ENCODE measurements around the gene AKT1. TPM values are rescaled to one million over a fixed set of nuclear protein-coding genes. Genes with fewer than 3 reads are reported as not detected.

Gene AKT1
- total and polyA plus RNA-seq, 12 donors: 66.4 to 300 (median 195) TPM

GRCh38 chr14:104779776-104780512 lies 15.6 kb downstream of the AKT1 start:
- Histone ChIP-seq H3K9me3 (replicated peaks in 1 of 3) (no peaks in the 10 kb centered on the region), H3K27me3 (no peaks in the 10 kb centered on the region), H3K4me3 (no peak overlapping the region), H3K4me1 (replicated peaks in 1 of 2) (peaks cover 0 to 4% of the 10 kb centered on the region in 2 donors), H3K27ac (no peak overlapping the region), H3K36me3 (replicated peaks in 1 of 2) (peaks cover 0 to 30% of the 10 kb centered on the region in 2 donors)
- no peak for DNase-seq
- intact Hi-C loops (cut with DNase I): no loop called here
- TF ChIP-seq CTCF (IDR thresholded peaks at IDR 0.05) (no peak), POLR2A (IDR thresholded peaks at IDR 0.05) (no peak)
- 88 to 93% (median 90%) methylated on average over 19 to 32 of the region's 32 CpGs for WGBS, 4 donors

- no peaks in the 10 kb centered on the region for H3K27me3 ChIP-seq
Measured at GRCh38 chr14:104778694-104779331, 16.7 kb downstream of the AKT1 start.

GRCh38 chr14:104777808-104778249 lies 17.7 kb downstream of the AKT1 start:
- intact Hi-C loops (cut with DNase I): no loop called here
- TF ChIP-seq POLR2A (IDR thresholded peaks at IDR 0.05) (no peak), CTCF (IDR thresholded peaks at IDR 0.05) (no peak)
- no peak for DNase-seq
- Histone ChIP-seq H3K4me1 (replicated peaks in 1 of 2) (no peaks in the 10 kb centered on the region), H3K27ac (peak overlapping the region in 1 of 5 donors; percentile 34), H3K27me3 (no peaks in the 10 kb centered on the region), H3K36me3 (replicated peaks in 1 of 2) (peaks cover 0 to 48% of the 10 kb centered on the region in 2 donors), H3K9me3 (replicated peaks in 1 of 3) (no peaks in the 10 kb centered on the region), H3K4me3 (no peak overlapping the region)
- WGBS, 4 donors: 82 to 86% (median 83%) methylated on average over 6 to 15 of the region's 15 CpGs

More at GRCh38 chr14:104778694-104779331, 16.7 kb downstream of the AKT1 start:
- H3K36me3 ChIP-seq (replicated peaks in 1 of 2): peaks cover 0 to 38% of the 10 kb centered on the region in 2 donors
- H3K4me3 ChIP-seq: no peak overlapping the region
- no peak overlapping the region for H3K27ac ChIP-seq
- H3K4me1 ChIP-seq (replicated peaks in 1 of 2): no peaks in the 10 kb centered on the region
- 85 to 91% (median 90%) methylated on average over 8 to 15 of the region's 15 CpGs for WGBS, 4 donors
- DNase-seq: no peak
- TF ChIP-seq CTCF (IDR thresholded peaks at IDR 0.05): no peak
- TF ChIP-seq POLR2A (IDR thresholded peaks at IDR 0.05): no peak
- no peaks in the 10 kb centered on the region for H3K9me3 ChIP-seq (replicated peaks in 1 of 3)
- intact Hi-C loops (cut with DNase I): no loop called here

- WGBS, 4 donors: 84 to 94% (median 85%) methylated on average over 11 to 16 of the region's 16 CpGs
- H3K36me3 ChIP-seq (replicated peaks in 1 of 2): peaks cover 0 to 54% of the 10 kb centered on the region in 2 donors
- intact Hi-C loops (cut with DNase I): no loop called here
Measured at GRCh38 chr14:104776961-104777807, 18.4 kb downstream of the AKT1 start.

More at GRCh38 chr14:104776961-104777807, 18.4 kb downstream of the AKT1 start:
- no peaks in the 10 kb centered on the region for H3K4me1 ChIP-seq (replicated peaks in 1 of 2)
- no peaks in the 10 kb centered on the region for H3K9me3 ChIP-seq (replicated peaks in 1 of 3)
- no peak overlapping the region for H3K27ac ChIP-seq
- no peak overlapping the region for H3K4me3 ChIP-seq
- no peak for DNase-seq
- no peaks in the 10 kb centered on the region for H3K27me3 ChIP-seq
- TF ChIP-seq CTCF (IDR thresholded peaks at IDR 0.05): no peak
- TF ChIP-seq POLR2A (IDR thresholded peaks at IDR 0.05): no peak
